NCI-H82 treated with DMSO at 0.1 percent for 48 hours (cell line): ENCODE results near the gene MYF6.
"Not testable (repeated sequence)": the region's sequence is repeated elsewhere in the genome, so short reads cannot be mapped to it uniquely, and the experiment has no call there.

Experiments
- DNase-seq: peaks from one replicate; lab custom pipeline; 2025; ENCODE audit not compliant: unreplicated experiment; lab: John Stamatoyannopoulos, UW

The MYF6 gene

DNA sequence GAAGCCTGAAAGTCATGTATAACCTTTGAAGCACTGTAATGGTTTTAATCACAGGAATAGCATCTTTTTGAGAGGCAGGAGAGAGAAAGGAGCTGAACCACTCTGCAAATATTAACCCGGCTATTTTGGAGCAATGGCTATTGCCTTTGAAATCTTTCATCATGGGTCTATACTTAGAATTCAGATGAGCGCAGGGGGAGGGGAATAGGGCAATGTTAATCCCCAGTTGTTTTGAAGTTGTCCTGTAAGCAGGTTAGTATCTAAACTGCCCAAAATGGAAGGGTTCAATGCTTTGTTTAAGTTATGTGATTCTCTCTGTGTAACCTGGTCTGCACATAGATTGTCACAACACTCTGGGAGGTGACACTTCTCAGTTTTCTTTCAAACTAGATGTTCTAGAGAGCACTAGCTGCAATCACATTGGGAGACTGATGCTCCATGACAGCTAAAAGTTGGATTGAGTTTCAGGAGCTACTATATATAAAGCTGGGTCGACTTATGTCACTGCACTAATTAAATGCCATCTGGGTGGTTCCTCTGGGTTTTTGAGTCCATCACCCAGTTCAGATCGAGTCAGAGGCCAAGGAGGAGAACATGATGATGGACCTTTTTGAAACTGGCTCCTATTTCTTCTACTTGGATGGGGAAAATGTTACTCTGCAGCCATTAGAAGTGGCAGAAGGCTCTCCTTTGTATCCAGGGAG lies at the start of gene MYF6:
MYF6 (plus strand) TSS at position 509 of the 704 bp plus-strand sequence; CDS start at position 595, 86 bp downstream.
- no peak for DNase-seq

DNA sequence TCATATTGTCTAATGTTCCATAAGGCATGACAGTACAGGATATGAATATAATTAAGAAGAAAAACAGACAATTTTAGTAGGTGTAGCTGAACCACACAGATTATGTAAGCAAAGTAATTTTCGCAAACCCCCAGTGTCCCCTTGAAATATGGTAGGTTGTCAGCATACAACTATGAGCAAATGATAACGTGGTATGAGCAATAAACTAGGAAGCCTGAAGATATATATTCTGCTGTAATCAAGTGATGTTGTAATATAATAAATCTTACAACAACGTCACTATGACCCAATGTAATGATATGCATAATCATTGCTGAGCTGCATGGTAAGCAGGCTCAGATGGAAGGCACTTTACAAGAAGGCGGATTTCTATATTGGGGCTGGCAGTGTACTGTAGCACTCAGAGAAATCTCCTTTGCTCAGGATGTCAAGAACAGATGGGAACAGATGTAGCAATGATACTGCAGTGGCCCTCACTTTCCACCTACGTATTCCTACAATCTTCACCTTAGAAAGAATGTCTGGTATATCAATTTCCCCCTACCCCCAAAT lies 47.8 kb upstream of the MYF6 start:
- no peak for DNase-seq

DNA sequence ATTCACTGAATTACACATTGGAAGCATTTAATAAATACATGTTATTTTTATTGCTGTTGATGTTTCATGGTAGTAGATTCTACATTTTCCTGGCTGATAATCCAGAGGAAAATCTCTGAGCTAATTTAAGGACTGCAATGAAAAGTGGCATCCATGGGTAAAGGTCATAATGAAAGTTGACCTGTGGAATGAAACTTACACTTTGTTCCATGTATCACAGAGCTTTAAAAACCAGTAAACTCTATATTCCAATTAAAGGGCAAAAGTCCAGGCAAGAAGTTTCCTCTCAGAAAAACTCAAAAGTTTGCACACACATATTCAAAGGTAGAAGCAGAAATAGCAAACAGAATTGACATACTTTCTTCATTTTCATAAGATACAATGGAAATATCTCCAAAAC lies 44.8 kb upstream of the MYF6 start:
- DNase-seq = no peak

DNA sequence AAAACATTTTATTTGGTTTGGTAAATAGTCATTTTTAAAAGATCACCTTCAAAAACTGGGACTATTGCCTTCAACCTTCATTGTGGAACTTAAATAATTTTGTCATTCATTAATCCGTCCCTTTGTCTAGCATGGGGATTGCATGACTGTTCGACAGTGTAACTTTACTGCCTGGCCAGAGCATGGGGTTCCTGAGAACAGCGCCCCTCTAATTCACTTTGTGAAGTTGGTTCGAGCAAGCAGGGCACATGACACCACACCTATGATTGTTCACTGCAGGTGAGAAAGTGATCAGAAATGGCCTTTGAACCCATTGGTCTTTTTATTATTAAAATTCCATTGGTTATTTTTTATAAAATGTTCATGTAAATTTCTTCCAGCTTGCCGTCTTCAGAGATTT lies 37.2 kb upstream of the MYF6 start:
- DNase-seq = no peak

DNA sequence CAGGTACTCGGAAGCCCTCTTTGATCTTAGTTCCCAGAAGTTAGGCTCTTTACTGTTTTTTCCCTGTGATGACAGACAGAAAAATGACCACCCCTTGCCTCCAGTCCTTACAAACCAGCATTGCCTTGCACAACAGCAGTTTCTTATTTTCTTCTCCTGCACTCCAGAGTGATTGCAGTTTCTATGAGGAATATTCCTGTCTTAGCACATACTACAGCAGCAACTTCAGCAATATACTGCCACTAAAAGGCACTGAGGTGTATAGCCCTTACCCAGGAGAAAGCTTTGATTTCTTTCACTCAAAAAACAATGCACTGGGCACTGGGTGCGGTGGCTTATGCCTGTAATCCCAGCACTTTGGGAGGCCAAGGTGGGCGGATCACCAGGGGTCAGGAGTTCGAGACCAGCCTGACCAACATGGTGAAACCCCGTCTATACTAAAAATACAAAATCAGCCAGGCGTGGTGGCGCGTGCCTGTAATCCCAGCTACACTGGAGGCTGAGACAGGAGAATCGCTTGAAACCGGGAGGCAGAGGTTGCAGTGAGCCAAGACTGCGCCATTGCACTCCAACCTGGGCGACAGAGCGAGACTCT lies 31.3 kb upstream of the MYF6 start:
- not testable (repeated sequence) for DNase-seq

DNA sequence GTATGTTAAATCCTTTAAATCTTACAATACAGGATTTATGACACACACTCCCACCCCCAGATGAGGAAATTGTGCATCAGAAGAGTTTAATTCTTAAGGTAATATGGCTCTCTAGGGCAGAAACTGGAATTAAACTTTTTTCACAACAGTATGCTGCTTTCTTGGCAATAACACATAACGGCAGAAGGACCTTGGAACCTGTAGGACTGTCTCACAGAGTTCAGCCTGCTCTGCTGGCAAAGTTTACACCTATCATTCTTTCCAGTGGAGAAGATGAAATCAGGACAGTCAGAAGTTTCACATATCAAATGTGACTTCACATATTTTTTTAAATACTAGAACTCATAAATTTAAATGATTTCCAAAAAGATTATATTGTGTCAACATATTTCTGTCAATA lies 30.6 kb upstream of the MYF6 start:
- DNase-seq = no peak

DNA sequence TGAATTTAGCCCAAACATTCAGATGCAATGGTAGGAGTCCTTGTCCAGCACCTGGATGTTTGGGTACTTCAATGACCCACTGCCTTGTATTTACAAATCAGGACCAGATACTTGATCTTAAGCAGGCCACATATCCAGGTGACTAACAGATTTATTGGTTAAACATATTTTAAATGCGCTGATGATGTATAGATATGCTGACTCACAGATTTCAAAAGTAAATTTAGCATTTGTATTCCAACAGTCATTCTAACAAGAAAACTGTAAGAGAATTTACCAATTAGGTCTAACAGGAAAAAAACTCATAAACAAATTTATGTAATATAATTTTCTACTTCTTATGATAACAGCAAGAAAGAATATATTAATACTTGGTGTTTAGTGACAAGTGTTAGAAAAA lies 29.4 kb upstream of the MYF6 start:
- no peak for DNase-seq

DNA sequence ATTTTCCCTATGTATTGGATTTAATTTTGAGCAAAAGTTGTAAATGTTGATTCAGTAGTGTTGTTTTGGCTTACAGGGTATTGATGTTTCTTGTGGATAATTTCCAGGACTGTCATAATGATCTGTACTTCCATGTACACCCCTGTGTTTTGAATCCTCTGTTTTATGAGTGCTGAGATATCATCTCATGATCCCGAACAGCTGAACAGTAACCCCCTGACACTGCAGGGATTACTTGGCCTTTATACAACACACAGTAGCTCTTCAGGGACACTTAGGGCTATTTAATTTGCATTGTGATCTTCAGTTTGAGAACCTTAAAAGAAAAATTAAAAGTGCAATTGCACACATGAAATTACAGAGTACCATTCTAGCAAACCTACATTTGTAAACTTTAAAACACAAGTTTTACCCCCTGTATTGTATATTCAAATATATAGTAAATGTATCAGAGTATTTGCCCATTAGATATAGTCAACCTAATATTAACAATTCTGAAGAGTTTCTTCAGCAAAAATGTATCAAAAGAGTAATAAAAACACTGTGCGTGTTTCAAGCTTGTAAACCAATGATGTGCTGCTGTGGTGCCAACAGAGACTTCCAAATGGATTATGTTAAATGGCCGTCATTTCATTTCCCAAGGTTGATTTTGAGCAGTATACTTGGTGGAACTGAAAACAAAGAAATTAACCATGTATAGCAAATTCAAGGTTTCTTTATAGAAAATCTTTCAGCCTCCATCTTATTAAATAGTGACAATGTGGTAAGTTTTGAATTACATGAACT lies 27.9 kb upstream of the MYF6 start:
- peak; percentile 3 for DNase-seq

DNA sequence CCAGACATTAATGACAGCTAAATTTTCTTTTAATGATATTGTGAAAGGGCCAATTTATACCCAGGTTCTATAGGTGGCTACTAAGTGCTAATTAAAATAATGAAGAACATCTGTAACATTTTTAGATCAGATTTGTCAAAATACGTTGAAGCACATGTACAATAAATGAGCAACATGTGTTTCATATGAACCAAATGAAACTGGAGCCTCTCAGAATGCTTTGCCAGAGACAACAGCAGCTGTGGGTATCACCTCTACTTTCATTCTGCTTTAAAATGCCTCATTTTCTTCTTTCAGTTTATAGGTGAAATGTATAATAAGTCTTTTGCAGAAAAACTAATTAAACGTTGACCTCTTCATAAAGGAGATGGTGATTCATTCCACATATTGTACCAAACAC lies 26.1 kb upstream of the MYF6 start:
- no peak for DNase-seq

DNA sequence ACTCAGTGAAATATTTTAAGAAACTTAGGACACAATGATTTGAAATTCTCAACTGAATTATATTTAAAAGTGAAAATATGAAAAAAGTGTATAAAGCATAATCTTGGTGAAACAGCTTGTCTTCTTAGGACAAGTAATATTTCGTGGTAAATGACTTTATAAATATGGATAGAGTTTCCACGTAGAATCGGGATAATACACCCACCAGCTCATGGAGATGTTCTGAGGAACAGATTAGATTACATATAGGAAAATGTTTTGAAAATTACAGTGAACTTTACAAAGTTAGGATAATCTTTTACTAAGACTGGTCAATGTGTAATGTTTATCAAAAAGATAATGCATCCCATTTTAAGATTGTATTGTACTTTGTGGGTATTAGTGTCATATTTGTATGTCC lies 25.6 kb upstream of the MYF6 start:
- DNase-seq = no peak

DNA sequence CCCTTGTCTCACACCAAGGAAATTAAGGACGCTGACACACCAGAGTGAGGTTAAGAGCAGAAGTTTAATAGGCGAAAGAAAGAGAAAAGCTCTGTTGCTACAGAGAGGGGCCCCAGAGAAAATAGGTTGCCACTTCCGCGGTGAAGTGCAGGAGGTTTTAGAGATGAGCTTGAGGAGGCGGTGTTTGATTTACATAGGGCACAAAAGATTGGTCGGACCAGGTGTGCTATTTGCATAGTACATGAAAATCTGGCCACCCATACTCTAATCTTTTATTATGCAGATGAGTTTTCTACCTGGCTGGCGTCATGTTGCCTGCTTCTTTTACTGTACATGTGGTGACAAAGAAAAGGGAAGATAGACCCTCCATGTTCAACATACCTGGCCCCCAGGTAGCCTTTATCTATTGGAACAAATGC lies 23.3 kb upstream of the MYF6 start:
- DNase-seq = no peak

DNA sequence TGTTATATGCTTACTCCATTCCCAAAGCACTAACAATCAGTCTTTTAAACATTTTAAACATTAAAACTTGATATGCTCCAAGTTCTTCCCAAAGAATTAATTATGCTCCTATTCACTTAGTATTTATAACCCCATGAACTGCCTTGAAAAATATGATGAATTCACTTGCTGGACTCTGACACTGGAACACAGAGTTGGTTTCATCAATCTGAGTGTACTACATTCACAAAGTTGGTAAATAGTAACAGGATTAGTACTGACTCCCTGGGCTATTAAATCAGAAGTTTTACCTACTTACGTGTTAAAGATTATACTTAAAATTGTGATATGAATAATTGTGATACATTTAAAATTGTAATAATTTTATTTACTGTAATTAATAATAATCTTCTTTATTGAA lies 17.3 kb upstream of the MYF6 start:
- no peak for DNase-seq

DNA sequence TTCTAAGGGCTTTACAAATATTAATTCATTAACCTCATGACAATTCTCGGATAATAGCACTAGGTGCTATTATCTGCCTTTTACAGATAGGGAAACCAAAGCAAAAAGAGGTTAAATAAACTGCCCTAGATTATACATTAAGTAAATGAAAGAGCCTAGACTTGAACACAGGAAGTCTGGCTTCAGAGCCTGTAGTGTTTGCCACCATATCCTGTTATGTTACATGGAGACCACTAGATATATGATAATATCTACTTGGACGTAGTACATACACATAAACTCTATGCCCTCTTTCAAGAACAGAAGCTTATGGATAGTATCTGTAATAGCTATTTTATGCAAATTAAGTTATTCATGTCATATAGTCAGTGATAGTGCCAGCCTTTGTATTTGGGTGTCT lies 16.9 kb upstream of the MYF6 start:
- no peak for DNase-seq

DNA sequence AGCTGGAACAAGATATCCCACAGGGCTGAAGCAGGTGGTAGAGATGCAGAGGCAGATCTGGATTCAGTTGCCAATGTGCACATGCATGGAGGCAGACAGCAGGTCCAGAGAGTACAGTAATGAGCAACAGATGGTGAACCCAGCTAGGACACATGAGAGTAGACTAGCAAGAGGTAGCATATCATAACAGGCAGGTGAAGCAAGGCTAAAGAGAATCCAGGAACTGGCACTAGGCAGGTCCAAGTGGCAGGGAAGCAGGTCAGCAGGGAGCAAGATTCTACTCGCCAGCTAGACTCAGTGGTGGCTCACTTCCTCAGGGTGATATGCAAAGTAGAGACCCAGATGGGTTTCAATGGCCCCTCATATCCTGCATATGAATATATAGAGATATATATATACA lies 15.3 kb upstream of the MYF6 start:
- peak; percentile 35 for DNase-seq

DNA sequence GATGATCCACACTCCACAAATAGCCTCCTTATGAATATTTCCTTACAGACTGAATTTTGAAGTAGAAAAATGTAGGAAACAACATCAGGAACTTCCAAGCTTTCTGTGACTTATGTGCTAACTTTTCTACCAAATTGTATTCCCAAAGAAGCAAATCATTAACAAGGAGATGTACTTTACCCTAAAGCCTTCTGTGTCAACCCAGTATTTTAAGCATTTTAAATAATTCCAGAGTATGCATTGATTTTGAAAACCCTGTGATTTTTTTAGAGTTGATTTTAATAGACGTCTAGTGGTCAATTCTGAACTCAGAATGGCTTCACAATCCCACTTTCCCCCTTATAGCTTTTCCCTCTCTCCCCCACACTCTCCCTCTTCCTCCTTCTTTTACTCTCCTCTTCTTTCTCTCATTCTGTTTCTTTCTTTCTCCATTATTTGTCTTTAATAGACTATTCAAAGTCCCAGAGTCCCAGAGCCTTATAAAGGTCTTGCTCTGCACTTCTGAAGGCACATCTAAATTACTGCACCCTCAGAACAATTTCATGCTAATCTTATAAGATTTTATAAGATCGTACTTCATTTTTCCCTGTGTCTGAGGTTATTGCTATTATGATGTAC lies 10.1 kb upstream of the MYF6 start:
- DNase-seq = no peak

DNA sequence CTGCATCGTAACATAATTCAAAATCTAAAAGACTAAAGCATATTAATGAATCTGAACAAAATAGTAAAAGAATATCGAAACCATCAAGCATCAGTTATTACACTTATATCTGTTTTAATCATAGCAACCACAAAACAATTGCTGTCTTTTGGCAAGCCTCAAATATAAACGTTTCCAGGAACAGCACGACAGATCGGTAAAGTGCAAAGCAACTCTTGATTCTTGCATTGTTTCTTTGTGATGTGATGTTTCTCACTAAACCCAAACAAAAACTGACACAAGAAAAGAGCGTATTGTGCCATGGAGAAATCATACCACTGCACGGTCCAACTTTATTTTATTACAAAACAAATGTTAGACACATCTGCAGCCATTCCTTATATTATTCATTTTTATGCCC lies 9.2 kb upstream of the MYF6 start:
- DNase-seq = no peak

DNA sequence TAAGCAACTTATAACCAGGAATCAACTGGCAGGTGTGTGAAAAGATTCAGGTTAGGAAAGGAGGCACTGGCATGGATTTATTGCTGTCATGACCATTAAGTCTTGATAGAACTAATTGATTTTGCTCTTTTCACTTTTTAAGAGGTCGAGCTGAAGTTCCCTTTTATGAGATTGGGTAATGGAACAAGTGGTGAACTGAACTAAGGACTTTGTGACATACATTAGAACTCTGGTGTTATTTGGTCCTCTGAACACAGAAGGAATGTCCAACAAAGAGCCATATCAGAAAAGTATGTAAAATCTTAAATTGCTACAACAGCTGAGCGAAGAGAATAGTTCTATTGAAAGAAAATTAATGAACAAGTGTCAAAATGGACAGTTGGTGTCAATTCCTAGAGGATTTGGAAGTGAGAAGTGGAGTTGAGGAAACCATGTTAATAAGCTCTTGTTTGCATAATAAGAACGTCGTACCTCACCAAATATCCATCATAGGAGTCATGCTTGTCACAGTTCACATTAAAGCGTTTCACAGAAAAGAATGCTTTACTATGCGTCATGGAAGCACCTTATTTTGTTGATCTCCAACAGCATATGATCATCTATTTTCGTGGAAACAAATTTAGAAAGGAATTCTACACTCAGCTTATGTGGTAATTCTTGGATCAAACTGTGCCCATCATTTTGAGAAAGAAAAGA lies 8.4 kb upstream of the MYF6 start:
- no peak for DNase-seq

DNA sequence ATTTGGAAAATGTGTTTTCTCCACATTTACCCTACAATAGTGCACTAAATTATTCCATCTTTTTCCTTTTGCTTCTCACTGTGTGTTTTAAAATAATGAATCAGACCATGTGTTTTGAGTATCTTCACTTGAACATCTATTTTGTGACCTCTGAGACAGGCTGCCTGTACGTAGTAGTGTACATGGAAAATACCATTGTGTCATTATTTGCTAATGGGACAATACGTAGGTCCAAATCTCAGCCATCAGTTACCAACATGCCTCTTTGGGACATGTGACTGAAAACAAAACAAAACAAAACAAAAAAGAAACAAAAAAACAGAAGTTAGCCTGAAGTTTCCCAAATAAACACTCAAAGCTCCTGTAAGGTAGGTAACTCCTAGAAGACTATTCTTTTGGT lies 7.1 kb upstream of the MYF6 start:
- no peak for DNase-seq

DNA sequence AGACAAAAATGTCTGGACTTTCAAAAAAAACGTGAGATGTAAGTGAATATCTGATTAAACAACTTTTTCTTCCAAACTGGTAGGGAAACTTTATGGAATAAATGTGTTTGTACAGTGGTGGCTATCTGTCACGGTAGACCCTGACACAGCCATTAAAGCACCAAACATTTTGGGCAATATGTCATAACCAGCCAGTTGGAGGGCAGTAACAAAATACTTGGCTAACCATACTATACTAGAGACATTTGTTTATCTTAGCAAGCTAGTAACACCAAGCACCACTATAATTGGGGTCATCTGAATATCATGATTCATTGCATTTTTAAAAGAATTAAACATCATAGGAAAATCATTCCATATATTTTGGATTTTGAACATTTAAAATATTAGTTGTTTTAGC lies 6.0 kb upstream of the MYF6 start:
- DNase-seq = no peak

DNA sequence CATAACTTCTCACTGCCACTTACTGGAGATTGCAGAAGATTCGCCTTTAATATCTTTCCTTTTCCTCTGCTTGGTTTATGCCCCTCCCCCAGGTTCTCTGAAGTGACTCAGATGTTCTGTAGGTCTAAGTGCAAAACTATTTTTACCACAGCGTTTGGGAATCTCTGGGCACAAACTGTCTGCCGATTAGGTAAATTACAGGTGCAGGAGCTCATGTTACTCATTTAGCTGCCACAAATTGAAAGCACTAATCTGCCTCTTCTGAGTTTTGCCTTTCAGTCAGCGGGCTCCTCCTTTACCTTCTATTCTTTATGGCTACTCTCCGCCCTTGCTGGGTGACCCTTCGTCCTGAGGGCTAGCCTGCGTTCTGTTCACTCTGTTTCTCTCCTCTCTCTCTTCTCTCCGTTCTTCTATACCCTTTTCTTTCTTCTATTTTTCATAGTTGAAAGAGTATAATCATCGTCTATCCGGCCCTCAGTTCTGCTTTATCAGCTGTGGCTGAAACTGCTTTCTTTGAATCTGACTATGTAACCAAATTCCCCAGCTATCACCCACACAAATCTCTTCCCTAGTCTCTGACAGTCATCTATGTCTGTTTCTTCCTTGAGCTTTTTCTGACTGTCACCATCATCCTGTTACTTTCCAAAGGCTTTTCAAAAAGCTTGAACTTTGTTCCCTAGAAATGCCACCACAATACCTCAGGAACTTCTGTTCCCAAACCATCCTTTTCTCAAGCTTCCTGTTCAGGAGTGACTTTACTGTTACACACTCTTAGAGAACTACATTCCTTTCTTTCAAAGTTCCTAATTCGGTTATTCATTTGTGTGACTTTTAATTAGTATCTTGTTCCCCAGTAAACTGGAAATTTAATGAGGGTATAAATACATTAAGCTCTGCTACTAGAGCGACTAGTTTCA lies 4.3 kb upstream of the MYF6 start:
- DNase-seq = no peak
